Endothelial cell of umbilical vein (primary cell): ENCODE measurements around the gene CPT1A. TPM values are rescaled to one million over a fixed set of nuclear protein-coding genes. Genes with fewer than 3 reads are reported as not detected.
"Not testable (repeated sequence)": the region's sequence is repeated elsewhere in the genome, so short reads cannot be mapped to it uniquely, and the experiment has no call there.

ENCODE experiments used
- BruUV-seq: library from RNA; stranded (reverse); fragments of 400-500 nt; replicated peaks from 2 replicates; lab custom pipeline; 2021; lab: Mats Ljungman, UMichigan
- CTCF ChIA-PET: fragments of 300-600, 350-600 bp; sonication (Branson Sonifier 250); formaldehyde crosslinking; loops from one replicate; lab custom pipeline; 2021; ENCODE audit warnings: antibody characterized with exemption, inconsistent platforms; lab: Charles Lee
- POLR2A ChIA-PET: fragments of 300-600, 350-600 bp; sonication (Branson Sonifier 250); formaldehyde crosslinking; loops from one replicate; lab custom pipeline; 2021; ENCODE audit warnings: antibody characterized with exemption, inconsistent platforms; lab: Charles Lee
- DNase-seq: peaks from one replicate; pipeline ENCODE4 v3.0.0-alpha.2; 2011; ENCODE audit warnings: low read depth, low spot score
- FAIRE-seq: peaks from 2 replicates; lab custom pipeline; 2011; peaks lifted over from hg19 to GRCh38; lab: Jason Lieb, UNC
- H2AFZ ChIP-seq: 2 replicates; pipeline ENCODE4 v1.6.0; 2012; ENCODE audit warnings: low read depth, low read length, control low read depth, inconsistent platforms
- H3K27ac ChIP-seq: 2 replicates; pipeline ENCODE4 v1.5.1; 2011; ENCODE audit warnings: low read depth, mild to moderate bottlenecking, control low read depth, low read length, moderate library complexity; ENCODE audit not compliant: insufficient read depth
- H3K27me3 ChIP-seq, 2 experiments: 2 replicates each; pipeline versions ENCODE4 v1.6.0 to v1.6.1; 2011; ENCODE audit warnings: low read length in 2 of 2, mixed read lengths in 1 of 2; ENCODE audit not compliant: control insufficient read depth in 2 of 2, insufficient read depth in 2 of 2
- H3K36me3 ChIP-seq, 2 experiments: 2 replicates in 1 of 2; 3 replicates in 1 of 2; pipeline ENCODE4 v1.5.1; 2011; ENCODE audit warnings: low read length in 2 of 2, mild to moderate bottlenecking in 1 of 2, moderate library complexity in 1 of 2; ENCODE audit not compliant: control insufficient read depth in 2 of 2, insufficient read depth in 2 of 2; ENCODE audit errors: extremely low read depth in 1 of 2
- H3K4me1 ChIP-seq: 3 replicates; pipeline ENCODE4 v1.5.1; 2011; ENCODE audit warnings: mild to moderate bottlenecking, low read length; ENCODE audit not compliant: control insufficient read depth, insufficient read depth; ENCODE audit errors: extremely low read depth
- H3K4me2 ChIP-seq: 2 replicates; pipeline ENCODE4 v1.6.1; 2011; ENCODE audit warnings: low read length, control low read depth, mixed read lengths; ENCODE audit not compliant: insufficient read depth
- H3K4me3 ChIP-seq, 3 experiments: fragments of 200-600 bp in 1 of 3; sonication (generic), shearing (Covaris generic) in 1 of 3; replicated peaks in 1 of 3; 2 replicates each; pipeline ENCODE4 v1.5.1; 2011 to 2016; ENCODE audit warnings: control low read depth in 3 of 3, low read length in 3 of 3, mild to moderate bottlenecking in 2 of 3, inconsistent platforms in 1 of 3, low read depth in 1 of 3, moderate library complexity in 1 of 3; ENCODE audit not compliant: insufficient read depth in 1 of 3
- H3K79me2 ChIP-seq: 2 replicates; pipeline ENCODE4 v1.6.0; 2012; ENCODE audit warnings: low read length, inconsistent platforms; ENCODE audit not compliant: control insufficient read depth, insufficient read depth
- H3K9ac ChIP-seq: replicated peaks from 2 replicates; pipeline ENCODE3; 2011; ENCODE audit warnings: low read length, control low read depth; ENCODE audit not compliant: insufficient read depth; ENCODE audit errors: extremely low read depth
- H3K9me1 ChIP-seq: replicated peaks from 3 replicates; pipeline ENCODE4 v1.6.0; 2011; ENCODE audit warnings: mild to moderate bottlenecking, low read length; ENCODE audit not compliant: control insufficient read depth, insufficient read depth; ENCODE audit errors: extremely low read depth
- H3K9me3 ChIP-seq: replicated peaks from 2 replicates; pipeline ENCODE4 v1.5.1; 2012; ENCODE audit warnings: low read length, inconsistent platforms; ENCODE audit not compliant: control insufficient read depth, insufficient read depth
- H4K20me1 ChIP-seq: replicated peaks from 2 replicates; pipeline ENCODE3; 2011; ENCODE audit warnings: mild to moderate bottlenecking, low read length; ENCODE audit not compliant: control insufficient read depth, insufficient read depth; ENCODE audit errors: extremely low read depth
- EZH2 ChIP-seq: IDR thresholded peaks from 2 replicates; pipeline ENCODE4 v1.6.1; 2012; ENCODE audit warnings: borderline replicate concordance, low read depth, mild to moderate bottlenecking, moderate library complexity, low read length, inconsistent platforms; ENCODE audit not compliant: severe bottlenecking
- FOS ChIP-seq: IDR thresholded peaks from 2 replicates; pipeline ENCODE4 v1.6.1; 2011; ENCODE audit warnings: mild to moderate bottlenecking, low read length, moderate library complexity, borderline replicate concordance; ENCODE audit not compliant: insufficient read depth
- GATA2 ChIP-seq: IDR thresholded peaks from 2 replicates; pipeline ENCODE4 v1.7.0; 2011; ENCODE audit warnings: low read depth, mild to moderate bottlenecking, moderate library complexity, mixed read lengths, low read length; ENCODE audit not compliant: insufficient read length, insufficient read depth
- JUN ChIP-seq: IDR thresholded peaks from 2 replicates; pipeline ENCODE4 v1.6.1; 2011; ENCODE audit warnings: borderline replicate concordance, low read depth; ENCODE audit not compliant: insufficient read length, insufficient read depth
- MYC ChIP-seq: IDR thresholded peaks from one replicate; pipeline ENCODE4 v1.6.1; 2011; ENCODE audit warnings: mild to moderate bottlenecking, low read depth, low read length
- POLR2A ChIP-seq: IDR thresholded peaks from 2 replicates; pipeline ENCODE4 v1.6.1; 2012; ENCODE audit warnings: low read depth, mild to moderate bottlenecking, control low read depth, low read length
- POLR2AphosphoS5 ChIP-seq: IDR thresholded peaks from 2 replicates; pipeline ENCODE4 v1.6.1; 2012; ENCODE audit warnings: low read depth, mild to moderate bottlenecking, control low read depth, low read length, moderate library complexity; ENCODE audit not compliant: insufficient read depth
- dilution Hi-C: fragments of 300-500 bp; cut with MboI; formaldehyde crosslinking; loops from one replicate; pipeline ENCODE4 v1.15.0; 2019; ENCODE audit warnings: low sequenced_read_pairs; ENCODE audit not compliant: extremely low pct_ligation_motif_present
- intact Hi-C: fragments of 100-400 bp; cut with micrococcal nuclease; formaldehyde crosslinking; loops from one replicate; pipeline ENCODE4 v1.10.0; 2022
- polyA plus RNA-seq, 4 experiments: library from polyadenylated mRNA; depleted of rRNA in 3 of 4; stranded (reverse) in 3 of 4; unstranded in 1 of 4; fragments of >200 nt; gene quantifications; 2 replicates each; pipeline versions ENCODE4 v1.2.1 to v1.2.3, GENCODE V29; 2011 to 2012; ENCODE audit warnings: missing spikeins in 1 of 4
- total RNA-seq: library from RNA; stranded (reverse); gene quantifications from 2 replicates; pipeline ENCODE4 v1.2.3, GENCODE V29; 2021
- TF ChIP-seq, protein P1 (sequence below): IDR thresholded peaks from 2 replicates; pipeline ENCODE4 v1.6.1; 2011; ENCODE audit not compliant: insufficient read depth, insufficient read length
- TF ChIP-seq, protein P2 (sequence below), 2 donors: IDR thresholded peaks; 1 replicate in 1 of 2; 2 replicates in 1 of 2; pipeline ENCODE4 v1.5.1; 2011; ENCODE audit warnings: low read length in 2 of 2, mild to moderate bottlenecking in 2 of 2, moderate library complexity in 2 of 2, control low read depth in 1 of 2, inconsistent platforms in 1 of 2, low read depth in 1 of 2; ENCODE audit not compliant: insufficient read depth in 1 of 2; ENCODE audit errors: extremely low read depth in 1 of 2

CPT1A gene
- total and polyA plus RNA-seq, 2 donors (not counting 3 experiments of a cell fraction or from before 2014, with no cell fraction given), result 26.3 to 62.1 TPM

DNA sequence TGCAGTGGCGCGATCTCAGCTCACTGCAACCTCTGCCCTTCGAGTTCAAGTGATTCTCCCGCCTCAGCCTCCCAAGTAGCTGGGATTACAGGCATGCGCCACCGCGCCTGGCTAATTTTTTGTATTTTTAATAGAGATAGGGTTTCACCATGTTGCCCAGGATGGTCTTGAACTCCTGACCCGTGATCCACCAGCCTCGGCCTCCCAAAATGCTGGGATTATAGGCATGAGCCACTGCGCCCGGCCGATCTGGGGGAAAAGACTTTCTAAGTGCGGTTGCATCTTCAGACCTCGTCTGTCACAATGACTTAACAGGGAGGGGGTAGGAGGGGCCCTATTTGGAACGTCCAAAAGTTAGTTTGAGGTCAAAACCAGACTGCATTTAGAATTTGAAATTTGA lies 43.1 kb upstream of the CPT1A start:
- H3K4me3 ChIP-seq, H3K9me3 ChIP-seq, dilution Hi-C loops, CTCF ChIA-PET, H3K27ac ChIP-seq, DNase-seq, H3K4me2 ChIP-seq, H3K9me1 ChIP-seq, BruUV-seq, H2AFZ ChIP-seq, H4K20me1 ChIP-seq, POLR2A ChIA-PET, H3K27me3 ChIP-seq, H3K79me2 ChIP-seq, H3K4me1 ChIP-seq, H3K36me3 ChIP-seq, intact Hi-C loops, H3K9ac ChIP-seq, FAIRE-seq: not testable (repeated sequence)

DNA sequence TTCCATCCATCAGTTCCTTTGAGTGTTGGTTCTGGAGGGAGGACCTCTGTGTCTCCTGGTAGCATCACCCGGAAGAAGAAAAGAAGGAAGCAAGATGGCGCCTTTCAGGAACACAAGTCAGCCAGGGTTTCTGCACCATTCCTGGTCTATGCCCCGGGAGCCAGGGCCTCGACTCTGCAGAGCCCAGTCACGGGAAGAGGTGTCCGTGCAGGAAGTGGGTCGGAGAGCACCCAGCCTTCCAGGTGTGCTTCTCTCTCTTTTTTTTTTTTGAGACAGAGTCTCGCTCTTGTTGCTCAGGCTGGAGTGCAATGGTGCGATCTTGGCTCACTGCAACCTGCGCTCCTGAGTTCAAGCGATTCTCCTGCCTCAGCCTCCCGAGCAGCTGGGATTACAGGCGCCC lies 40.7 kb upstream of the CPT1A start:
- ChIA-PET POLR2A (no interaction called here), CTCF (no interaction called here)
- Histone ChIP-seq H3K9me1 (no peaks in the 10 kb centered on the region), H3K4me1 (no peaks in the 10 kb centered on the region), H3K9ac (no peak overlapping the region), H3K27me3 (no peaks in the 10 kb centered on the region), H3K4me2 (no peak overlapping the region), H4K20me1 (no peaks in the 10 kb centered on the region), H3K36me3 (no peaks in the 10 kb centered on the region), H3K27ac (no peak overlapping the region), H3K4me3 (no peak overlapping the region), H3K9me3 (no peaks in the 10 kb centered on the region), H2AFZ (no peak overlapping the region), H3K79me2 (no peaks in the 10 kb centered on the region)
- dilution Hi-C loops (no loop called here), intact Hi-C loops (no loop called here)
- FAIRE-seq (no peak), DNase-seq (no peak)
- no TSS peak for BruUV-seq
- TF ChIP-seq FOS (no peak), POLR2AphosphoS5 (no peak), POLR2A (no peak), MYC (no peak), JUN (no peak), EZH2 (no peak), GATA2 (no peak)
- TF ChIP-seq, protein P1, sequence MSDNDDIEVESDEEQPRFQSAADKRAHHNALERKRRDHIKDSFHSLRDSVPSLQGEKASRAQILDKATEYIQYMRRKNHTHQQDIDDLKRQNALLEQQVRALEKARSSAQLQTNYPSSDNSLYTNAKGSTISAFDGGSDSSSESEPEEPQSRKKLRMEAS, result no peak
- TF ChIP-seq, protein P2, sequence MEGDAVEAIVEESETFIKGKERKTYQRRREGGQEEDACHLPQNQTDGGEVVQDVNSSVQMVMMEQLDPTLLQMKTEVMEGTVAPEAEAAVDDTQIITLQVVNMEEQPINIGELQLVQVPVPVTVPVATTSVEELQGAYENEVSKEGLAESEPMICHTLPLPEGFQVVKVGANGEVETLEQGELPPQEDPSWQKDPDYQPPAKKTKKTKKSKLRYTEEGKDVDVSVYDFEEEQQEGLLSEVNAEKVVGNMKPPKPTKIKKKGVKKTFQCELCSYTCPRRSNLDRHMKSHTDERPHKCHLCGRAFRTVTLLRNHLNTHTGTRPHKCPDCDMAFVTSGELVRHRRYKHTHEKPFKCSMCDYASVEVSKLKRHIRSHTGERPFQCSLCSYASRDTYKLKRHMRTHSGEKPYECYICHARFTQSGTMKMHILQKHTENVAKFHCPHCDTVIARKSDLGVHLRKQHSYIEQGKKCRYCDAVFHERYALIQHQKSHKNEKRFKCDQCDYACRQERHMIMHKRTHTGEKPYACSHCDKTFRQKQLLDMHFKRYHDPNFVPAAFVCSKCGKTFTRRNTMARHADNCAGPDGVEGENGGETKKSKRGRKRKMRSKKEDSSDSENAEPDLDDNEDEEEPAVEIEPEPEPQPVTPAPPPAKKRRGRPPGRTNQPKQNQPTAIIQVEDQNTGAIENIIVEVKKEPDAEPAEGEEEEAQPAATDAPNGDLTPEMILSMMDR (IDR thresholded peaks at IDR 0.05; ENCODE audit: extremely low read depth in 1 of 2, insufficient read depth in 1 of 2, low read depth in 1 of 2, low read length in 2 of 2), result no peak
